Duodenal mucosa (tissue), 2 donors: ENCODE measurements around the gene NANOS3.
"Not testable (repeated sequence)": the region's sequence is repeated elsewhere in the genome, so short reads cannot be mapped to it uniquely, and the experiment has no call there.

ENCODE experiments used
- H3K27ac ChIP-seq: one replicate; pipeline ENCODE4 v1.7.0; 2013; ENCODE audit warnings: low read depth, low read length
- H3K27me3 ChIP-seq, 2 donors: one replicate each; pipeline ENCODE4 v1.7.0; 2013; ENCODE audit warnings: low read length in 2 of 2, control low read depth in 1 of 2; ENCODE audit not compliant: insufficient read depth in 2 of 2, control insufficient read depth in 1 of 2
- H3K36me3 ChIP-seq, 2 donors: one replicate each; pipeline ENCODE4 v1.7.0; 2013; ENCODE audit warnings: low read length in 2 of 2, control low read depth in 1 of 2; ENCODE audit not compliant: insufficient read depth in 2 of 2, control insufficient read depth in 1 of 2
- H3K4me1 ChIP-seq, 2 donors: one replicate each; pipeline ENCODE4 v1.7.0; 2013; ENCODE audit warnings: low read length in 2 of 2, control low read depth in 1 of 2; ENCODE audit not compliant: insufficient read depth in 2 of 2, control insufficient read depth in 1 of 2
- H3K4me3 ChIP-seq, 2 donors: one replicate each; pipeline ENCODE4 v1.7.0; 2013; ENCODE audit warnings: low read length in 2 of 2, low read depth in 1 of 2
- H3K9ac ChIP-seq, 2 donors: one replicate each; pipeline ENCODE4 v1.7.0; 2013; ENCODE audit warnings: low read length in 2 of 2, low read depth in 1 of 2
- H3K9me3 ChIP-seq, 2 donors: one replicate each; pipeline ENCODE4 v1.7.0; 2013; ENCODE audit warnings: low read length in 2 of 2, control low read depth in 1 of 2; ENCODE audit not compliant: control insufficient read depth in 1 of 2

Gene NANOS3

GRCh38 chr19:13920940-13921747 lies 44.2 kb downstream of the NANOS3 start:
- Histone ChIP-seq H3K9me3 (peaks cover 0 to 5% of the 10 kb centered on the region in 2 donors), H3K9ac (no peak overlapping the region), H3K4me1 (no peaks in the 10 kb centered on the region), H3K27ac (no peak overlapping the region), H3K36me3 (peaks cover 27 to 78% of the 10 kb centered on the region in 2 donors), H3K4me3 (no peak overlapping the region), H3K27me3 (no peaks in the 10 kb centered on the region)

GRCh38 chr19:13922118-13922517 lies 45.2 kb downstream of the NANOS3 start:
- not testable (repeated sequence) for H3K4me1 ChIP-seq, H3K9ac ChIP-seq, H3K27me3 ChIP-seq, H3K27ac ChIP-seq, H3K4me3 ChIP-seq, H3K9me3 ChIP-seq
- H3K36me3 ChIP-seq: peaks cover 27 to 79% of the 10 kb centered on the region in 2 donors

- H3K27ac ChIP-seq: no peak overlapping the region
- no peaks in the 10 kb centered on the region for H3K4me1 ChIP-seq
- H3K4me3 ChIP-seq: no peak overlapping the region
- no peak overlapping the region for H3K9ac ChIP-seq
- H3K9me3 ChIP-seq: peaks cover 0 to 5% of the 10 kb centered on the region in 2 donors
- no peaks in the 10 kb centered on the region for H3K27me3 ChIP-seq
- peaks cover 30 to 80% of the 10 kb centered on the region in 2 donors for H3K36me3 ChIP-seq
These were observed 46.5 kb downstream of the NANOS3 start for GRCh38 chr19:13923194-13923987.

GRCh38 chr19:13926010-13926409 lies 49.1 kb downstream of the NANOS3 start:
- Histone ChIP-seq H3K36me3 (peaks cover 25 to 73% of the 10 kb centered on the region in 2 donors), H3K9me3 (no peaks in the 10 kb centered on the region), H3K4me1 (no peaks in the 10 kb centered on the region), H3K27ac (no peak overlapping the region), H3K4me3 (no peak overlapping the region), H3K9ac (no peak overlapping the region), H3K27me3 (no peaks in the 10 kb centered on the region)

GRCh38 chr19:13926715-13927114 lies 49.8 kb downstream of the NANOS3 start:
- Histone ChIP-seq H3K9me3 (no peaks in the 10 kb centered on the region), H3K4me3 (no peak overlapping the region), H3K4me1 (no peaks in the 10 kb centered on the region), H3K27ac (no peak overlapping the region), H3K27me3 (no peaks in the 10 kb centered on the region), H3K36me3 (peaks cover 18 to 67% of the 10 kb centered on the region in 2 donors), H3K9ac (no peak overlapping the region)

GRCh38 chr19:13929340-13929739 lies 52.4 kb downstream of the NANOS3 start:
- Histone ChIP-seq H3K4me1 (peaks cover 0 to 3% of the 10 kb centered on the region in 2 donors), H3K27me3 (peaks cover 0 to 3% of the 10 kb centered on the region in 2 donors), H3K27ac (no peak overlapping the region), H3K9me3 (no peaks in the 10 kb centered on the region), H3K9ac (no peak overlapping the region), H3K36me3 (peaks cover 12 to 48% of the 10 kb centered on the region in 2 donors), H3K4me3 (no peak overlapping the region)

- H3K4me1 ChIP-seq: peaks cover 0 to 7% of the 10 kb centered on the region in 2 donors
- H3K36me3 ChIP-seq: peaks cover 7 to 42% of the 10 kb centered on the region in 2 donors
- no peaks in the 10 kb centered on the region for H3K9me3 ChIP-seq
- no peak overlapping the region for H3K4me3 ChIP-seq
- peaks cover 0 to 10% of the 10 kb centered on the region in 2 donors for H3K27me3 ChIP-seq
- no peak overlapping the region for H3K9ac ChIP-seq
- no peak overlapping the region for H3K27ac ChIP-seq
These were observed 53.0 kb downstream of the NANOS3 start for GRCh38 chr19:13929956-13930355.
